Activated T-helper 1 cell treated with anti-CD3 and anti-CD28 coated beads, Interleukin-2, amount 50 U/mL, for 16 hours (primary cell): ENCODE results near the gene PTCHD1.

Source experiments
- DNase-seq, 2 donors: peaks; one replicate each; pipeline ENCODE4 v3.0.0-alpha.2; 2020; ENCODE audit warnings: low read depth in 1 of 2, low spot score in 1 of 2

The PTCHD1 gene

GRCh38 chrX:23394421-23394820, 59.8 kb downstream of the PTCHD1 start:
- DNase-seq = no peak

GRCh38 chrX:23396263-23396662, 61.6 kb downstream of the PTCHD1 start:
- DNase-seq = no peak

DNA sequence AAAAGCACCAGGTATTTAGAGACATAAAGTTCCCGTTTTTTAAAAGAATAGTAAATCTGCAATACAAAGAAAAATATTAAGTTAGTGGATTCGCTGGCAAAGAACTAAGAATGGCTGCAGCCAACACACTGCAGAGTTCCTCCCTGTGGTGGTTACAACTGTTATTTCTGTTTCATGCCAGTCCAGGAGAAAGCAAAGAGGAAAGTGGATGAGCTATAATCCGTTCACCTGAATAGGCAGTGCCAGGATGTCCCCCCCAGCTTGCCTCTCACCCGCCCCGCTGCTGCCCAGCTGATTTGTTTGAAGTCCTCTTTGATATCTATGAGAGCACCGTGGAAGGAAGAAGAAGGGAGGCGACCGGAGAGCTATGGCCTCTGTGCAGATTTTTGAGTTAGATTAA, 63.9 kb downstream of the PTCHD1 start:
- DNase-seq = no peak

- no peak for DNase-seq
Measured at GRCh38 chrX:23403849-23404248, 69.2 kb downstream of the PTCHD1 start.

DNA sequence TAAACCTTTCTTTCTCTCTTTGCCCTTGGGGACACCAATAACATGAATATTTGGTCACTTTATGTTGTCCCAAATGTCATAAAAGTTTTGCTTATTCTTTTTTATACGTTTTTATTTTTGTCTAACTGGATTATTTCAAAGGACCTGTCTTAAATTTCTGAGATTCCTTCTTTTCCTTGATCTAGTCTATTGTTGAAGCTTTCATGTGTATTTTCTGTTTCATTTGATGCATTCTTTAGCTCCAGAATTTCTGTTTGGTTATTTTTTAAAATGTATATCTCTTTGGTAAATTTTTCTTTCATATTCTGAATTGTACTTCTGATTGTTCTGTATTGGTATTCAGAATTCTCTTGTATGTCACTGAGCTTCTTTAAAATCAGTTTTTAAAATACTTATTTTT, 88.3 kb downstream of the PTCHD1 start:
- no peak for DNase-seq

GRCh38 chrX:23434356-23434884, 99.8 kb downstream of the PTCHD1 start:
- no peak for DNase-seq

DNA sequence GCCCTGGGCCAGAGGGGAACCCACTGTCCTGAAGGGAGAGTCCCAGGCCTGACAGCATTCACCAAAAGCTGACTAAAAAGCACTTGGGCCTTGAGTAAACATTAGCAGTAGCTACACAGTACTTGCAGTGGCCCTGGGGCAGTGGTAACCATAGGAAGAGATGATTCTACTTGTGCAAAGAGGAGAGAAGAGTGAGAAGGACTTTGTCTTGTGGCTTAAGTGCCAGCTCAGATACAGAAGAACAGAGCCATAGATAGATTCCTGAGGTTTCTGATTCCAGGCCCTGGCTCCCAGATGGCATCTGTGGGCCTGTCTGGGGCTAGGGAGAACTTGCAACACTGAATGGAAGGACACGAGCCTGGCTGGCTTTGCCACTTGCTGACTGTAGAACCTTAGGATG, 100.5 kb downstream of the PTCHD1 start:
- DNase-seq = no peak

DNA sequence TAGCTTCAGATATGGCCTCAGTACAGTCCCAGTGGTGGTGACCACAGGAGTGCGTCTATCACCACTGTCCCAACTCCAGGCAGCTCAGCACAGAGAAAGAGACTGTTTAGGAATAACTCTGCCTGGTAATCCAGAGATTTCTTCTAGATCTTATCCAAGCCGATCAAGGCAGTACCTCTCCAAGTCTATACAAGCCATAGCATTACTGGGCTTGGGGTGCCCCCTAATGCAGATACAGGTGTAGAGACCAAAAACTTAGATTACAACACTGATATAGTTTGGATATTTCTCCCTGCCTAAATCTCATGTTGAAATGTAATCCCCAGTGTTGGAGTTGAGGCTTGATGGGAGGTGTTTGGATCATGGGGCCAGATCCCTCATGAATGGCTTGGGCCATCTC, 100.9 kb downstream of the PTCHD1 start:
- no peak for DNase-seq

DNA sequence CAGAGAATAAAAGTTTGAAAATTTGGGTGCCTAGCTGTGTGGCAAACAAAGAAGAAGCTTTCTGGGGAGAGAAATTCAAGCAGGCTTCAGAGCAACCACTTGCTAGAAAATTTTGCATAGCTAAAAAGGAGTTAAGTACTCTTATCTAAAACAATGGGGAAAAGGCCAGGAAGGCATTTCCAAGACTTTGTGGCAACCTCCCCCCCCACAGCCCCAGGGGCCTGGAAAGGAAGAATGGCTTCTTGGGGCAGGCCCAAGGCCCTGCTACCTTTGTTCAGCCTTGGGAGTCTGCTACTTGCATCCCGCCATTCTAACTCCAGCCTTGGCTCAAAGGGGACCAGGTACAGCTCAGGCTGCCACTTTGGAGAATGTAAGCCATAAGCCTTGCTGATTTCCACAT, 102.2 kb downstream of the PTCHD1 start:
- no peak for DNase-seq

- DNase-seq = no peak
Measured at GRCh38 chrX:23451266-23451665, 116.6 kb downstream of the PTCHD1 start.
